SKM-1 treated with dmso at 0.1 percent for 144 hours (cell line): ENCODE results near the gene GNG2.
A peak's percentile ranks its signal among the peaks of the same experiment; 100 is the strongest.

Experiments used
- DNase-seq: peaks from one replicate; lab custom pipeline; 2025; ENCODE audit not compliant: unreplicated experiment; lab: John Stamatoyannopoulos, UW

Gene GNG2

GRCh38 chr14:51860164-51860824 is at the start of gene GNG2:
Gene GNG2 (plus strand): TSS chr14:51860612. CDS start chr14:51950679, 90,067 bp downstream.
- DNase-seq, result peak; percentile 52

- no peak for DNase-seq
These were observed 48.7 kb upstream of the GNG2 start for GRCh38 chr14:51811706-51812105.

- DNase-seq, result no peak
These were observed 44.4 kb upstream of the GNG2 start for GRCh38 chr14:51816031-51816430.

GRCh38 chr14:51817326-51817725 is 43.1 kb upstream of the GNG2 start:
- no peak for DNase-seq

- DNase-seq, result no peak
These were observed 41.5 kb upstream of the GNG2 start for GRCh38 chr14:51818748-51819380.

- no peak for DNase-seq
These were observed 38.6 kb upstream of the GNG2 start for GRCh38 chr14:51821822-51822221.

GRCh38 chr14:51822499-51822898 is 37.9 kb upstream of the GNG2 start:
- no peak for DNase-seq

- DNase-seq, result no peak
These were observed 36.7 kb upstream of the GNG2 start for GRCh38 chr14:51823706-51824105.

- DNase-seq, result no peak
These were observed 36.2 kb upstream of the GNG2 start for GRCh38 chr14:51824191-51824590.

- no peak for DNase-seq
These were observed 34.5 kb upstream of the GNG2 start for GRCh38 chr14:51825926-51826325.

GRCh38 chr14:51828017-51828797 is 32.2 kb upstream of the GNG2 start:
- DNase-seq, result peak; percentile 46

GRCh38 chr14:51834240-51834639 is 26.2 kb upstream of the GNG2 start:
- no peak for DNase-seq

GRCh38 chr14:51836417-51836816 is 24.0 kb upstream of the GNG2 start:
- DNase-seq, result no peak

GRCh38 chr14:51844081-51844881 is 16.1 kb upstream of the GNG2 start:
- DNase-seq, result no peak

GRCh38 chr14:51845811-51846210 is 14.6 kb upstream of the GNG2 start:
- DNase-seq, result peak; percentile 22

- DNase-seq, result peak; percentile 86
These were observed 13.6 kb upstream of the GNG2 start for GRCh38 chr14:51846631-51847488.

GRCh38 chr14:51847489-51847796 is 13.0 kb upstream of the GNG2 start:
- no peak for DNase-seq

- no peak for DNase-seq
These were observed 12.3 kb upstream of the GNG2 start for GRCh38 chr14:51848120-51848519.

- no peak for DNase-seq
These were observed 11.3 kb upstream of the GNG2 start for GRCh38 chr14:51849097-51849496.

- DNase-seq, result no peak
These were observed 9.8 kb upstream of the GNG2 start for GRCh38 chr14:51850651-51851050.

GRCh38 chr14:51852541-51852940 is 7.9 kb upstream of the GNG2 start:
- DNase-seq, result no peak
